Measurements from ENCODE around the gene OST4.

OST4 gene

DNA sequence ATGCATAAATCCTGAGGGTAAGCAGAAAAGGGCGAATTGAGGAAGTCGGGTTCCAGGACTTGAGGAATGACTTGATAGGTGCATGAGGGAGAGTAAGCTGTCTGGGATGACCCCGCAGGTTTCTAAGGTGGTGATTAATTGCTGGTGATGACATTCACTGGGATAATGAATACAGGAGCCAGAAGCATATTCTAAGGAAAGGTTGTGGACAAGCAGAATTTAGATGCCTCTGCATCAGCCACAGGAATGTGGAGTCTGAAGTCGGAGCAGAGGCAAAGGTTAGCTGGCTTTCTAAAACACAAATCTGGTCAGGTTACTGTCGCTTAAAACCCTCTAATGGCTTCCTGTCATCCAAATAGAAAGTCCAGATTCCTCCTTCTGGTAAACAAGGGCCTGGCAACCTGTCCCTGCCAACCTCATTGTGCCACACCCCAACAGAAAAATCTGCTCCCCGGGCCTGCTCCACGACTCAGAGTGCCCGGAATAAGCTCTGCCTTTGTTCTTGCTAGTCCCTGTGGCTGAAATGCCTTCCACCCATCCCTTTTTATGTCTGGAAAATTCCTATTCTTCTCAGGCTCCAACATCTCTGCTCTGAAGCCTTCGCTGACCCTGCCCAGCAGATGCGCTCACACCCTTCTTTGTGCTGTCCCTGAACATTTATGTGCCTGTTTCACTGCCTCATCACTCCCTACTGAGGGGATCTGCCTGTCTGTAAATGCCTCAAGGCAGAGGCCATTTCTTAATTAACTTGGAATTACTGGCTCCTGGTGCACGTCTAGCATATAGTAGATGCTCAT, 50.0 kb downstream of the OST4 start:
- Histone ChIP-seq H3K27ac (ENCODE audit: low read depth, low read length) (no peak overlapping the region), H3K9me2 (replicated peaks; ENCODE audit: insufficient read depth, low read length) (no peaks in the 10 kb centered on the region), H3K79me2 (ENCODE audit: insufficient read depth, low read length) (no peaks in the 10 kb centered on the region), H3K4me2 (ENCODE audit: low read depth, low read length, poor library complexity, severe bottlenecking) (no peak overlapping the region), H3F3A (ENCODE audit: insufficient read depth) (no peaks in the 10 kb centered on the region), H3K4me3 (ENCODE audit: insufficient read depth, low read length, poor library complexity, severe bottlenecking) (no peak overlapping the region), H2AFZ (ENCODE audit: low read depth, low read length, severe bottlenecking) (no peak overlapping the region), H4K20me1 (ENCODE audit: low read depth, low read length) (no peaks in the 10 kb centered on the region), H3K9me3 (ENCODE audit: insufficient read depth, low read length) (no peaks in the 10 kb centered on the region), H3K36me3 (ENCODE audit: low read length) (no peaks in the 10 kb centered on the region), H3K27me3 (ENCODE audit: low read length) (0 out of 2 replicates have a peak, but pooled peaks cover 3% of the 10 kb centered on the region), H3K9ac (ENCODE audit: low read length) (no peak overlapping the region)
- TF ChIP-seq, protein P1, sequence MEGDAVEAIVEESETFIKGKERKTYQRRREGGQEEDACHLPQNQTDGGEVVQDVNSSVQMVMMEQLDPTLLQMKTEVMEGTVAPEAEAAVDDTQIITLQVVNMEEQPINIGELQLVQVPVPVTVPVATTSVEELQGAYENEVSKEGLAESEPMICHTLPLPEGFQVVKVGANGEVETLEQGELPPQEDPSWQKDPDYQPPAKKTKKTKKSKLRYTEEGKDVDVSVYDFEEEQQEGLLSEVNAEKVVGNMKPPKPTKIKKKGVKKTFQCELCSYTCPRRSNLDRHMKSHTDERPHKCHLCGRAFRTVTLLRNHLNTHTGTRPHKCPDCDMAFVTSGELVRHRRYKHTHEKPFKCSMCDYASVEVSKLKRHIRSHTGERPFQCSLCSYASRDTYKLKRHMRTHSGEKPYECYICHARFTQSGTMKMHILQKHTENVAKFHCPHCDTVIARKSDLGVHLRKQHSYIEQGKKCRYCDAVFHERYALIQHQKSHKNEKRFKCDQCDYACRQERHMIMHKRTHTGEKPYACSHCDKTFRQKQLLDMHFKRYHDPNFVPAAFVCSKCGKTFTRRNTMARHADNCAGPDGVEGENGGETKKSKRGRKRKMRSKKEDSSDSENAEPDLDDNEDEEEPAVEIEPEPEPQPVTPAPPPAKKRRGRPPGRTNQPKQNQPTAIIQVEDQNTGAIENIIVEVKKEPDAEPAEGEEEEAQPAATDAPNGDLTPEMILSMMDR (IDR thresholded peaks at IDR 0.05; ENCODE audit: insufficient read depth, low read length, poor library complexity, severe bottlenecking): no peak
- TF ChIP-seq EZH2phosphoT487 (conservative IDR thresholded peaks at IDR 0.05; ENCODE audit: low read length): no peak
